Measurements from ENCODE around the gene CDK5.

DNA sequence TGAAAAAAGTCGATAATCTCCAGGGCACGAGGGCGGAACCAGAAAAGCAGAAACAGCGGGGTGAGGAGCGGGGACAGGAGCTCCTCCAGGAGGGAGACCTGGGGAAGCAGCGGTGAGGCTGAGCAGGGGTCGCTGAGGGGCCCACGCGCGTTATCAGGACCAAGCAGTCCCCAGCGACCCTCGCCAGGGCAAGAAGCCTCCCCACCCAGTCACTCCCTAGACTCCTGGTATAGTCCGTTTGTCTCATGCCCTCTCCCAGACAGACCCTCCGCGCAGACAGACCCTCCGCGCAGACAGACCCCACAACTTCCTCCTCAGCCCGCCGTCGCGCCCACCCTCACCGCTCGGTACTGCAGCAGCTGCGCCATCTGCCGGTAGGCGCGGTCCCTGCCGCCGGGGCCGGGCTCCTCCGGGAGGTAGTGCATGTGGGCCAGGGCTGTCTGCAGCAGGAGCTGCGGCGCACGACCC is 39.7 kb downstream of the CDK5 start:
- no peak for TF ChIP-seq SPI1 (IDR thresholded peaks at IDR 0.05; ENCODE audit: borderline replicate concordance, low read depth)
- TF ChIP-seq, protein P1, sequence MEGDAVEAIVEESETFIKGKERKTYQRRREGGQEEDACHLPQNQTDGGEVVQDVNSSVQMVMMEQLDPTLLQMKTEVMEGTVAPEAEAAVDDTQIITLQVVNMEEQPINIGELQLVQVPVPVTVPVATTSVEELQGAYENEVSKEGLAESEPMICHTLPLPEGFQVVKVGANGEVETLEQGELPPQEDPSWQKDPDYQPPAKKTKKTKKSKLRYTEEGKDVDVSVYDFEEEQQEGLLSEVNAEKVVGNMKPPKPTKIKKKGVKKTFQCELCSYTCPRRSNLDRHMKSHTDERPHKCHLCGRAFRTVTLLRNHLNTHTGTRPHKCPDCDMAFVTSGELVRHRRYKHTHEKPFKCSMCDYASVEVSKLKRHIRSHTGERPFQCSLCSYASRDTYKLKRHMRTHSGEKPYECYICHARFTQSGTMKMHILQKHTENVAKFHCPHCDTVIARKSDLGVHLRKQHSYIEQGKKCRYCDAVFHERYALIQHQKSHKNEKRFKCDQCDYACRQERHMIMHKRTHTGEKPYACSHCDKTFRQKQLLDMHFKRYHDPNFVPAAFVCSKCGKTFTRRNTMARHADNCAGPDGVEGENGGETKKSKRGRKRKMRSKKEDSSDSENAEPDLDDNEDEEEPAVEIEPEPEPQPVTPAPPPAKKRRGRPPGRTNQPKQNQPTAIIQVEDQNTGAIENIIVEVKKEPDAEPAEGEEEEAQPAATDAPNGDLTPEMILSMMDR (IDR thresholded peaks at IDR 0.05; ENCODE audit: insufficient read depth, low read length): peak; percentile 39
- no peak; the same call in 1 of the 2 replicates for TF ChIP-seq POLR2AphosphoS5 (IDR thresholded peaks at IDR 0.05; ENCODE audit: low read depth)
- no peak for TF ChIP-seq GABPA (IDR thresholded peaks at IDR 0.05; ENCODE audit: low read depth)

Measured in HL-60 (cell line).